Right hindlimb (tissue), 1 donor: ENCODE measurements around the gene CCL27.

Experiments
- DNase-seq: peaks from one replicate; pipeline ENCODE4 v3.0.0-alpha.2; 2018

CCL27 gene

DNA sequence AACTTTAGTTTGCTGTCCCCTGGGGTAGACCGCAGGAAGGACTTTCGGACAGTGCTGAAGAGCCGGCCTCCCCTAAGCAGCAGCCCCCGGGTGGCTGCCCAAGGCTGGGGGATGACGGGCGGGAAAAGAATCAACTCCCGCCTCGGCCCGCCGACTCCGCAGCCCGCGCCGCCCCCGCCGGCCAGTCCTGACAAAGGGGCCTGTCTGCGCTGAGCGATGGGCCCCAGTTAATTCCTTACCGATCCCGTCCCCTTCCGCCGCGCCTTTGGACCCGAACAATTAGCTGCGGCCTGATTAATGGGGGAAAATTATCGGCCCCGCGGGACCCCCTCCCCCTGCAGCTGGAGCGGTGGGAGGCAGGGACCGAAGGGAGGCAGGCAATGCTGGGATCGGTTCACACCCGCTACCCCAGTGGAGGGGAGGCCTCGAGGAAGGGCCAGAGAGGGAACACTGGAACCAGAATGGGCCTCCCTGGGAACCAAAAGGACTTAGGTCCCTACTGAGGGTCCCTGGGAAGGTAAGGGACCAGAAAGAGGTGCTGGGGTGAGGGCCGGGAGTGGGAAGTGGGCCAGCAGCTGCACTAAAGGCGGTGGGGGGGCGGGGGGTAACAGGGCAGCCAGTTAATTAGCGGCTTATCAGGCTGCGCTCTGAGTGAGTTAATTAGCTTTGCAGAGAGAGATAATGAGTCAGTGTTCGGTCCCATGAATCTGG, 37.8 kb downstream of the CCL27 start:
- DNase-seq = no peak

DNA sequence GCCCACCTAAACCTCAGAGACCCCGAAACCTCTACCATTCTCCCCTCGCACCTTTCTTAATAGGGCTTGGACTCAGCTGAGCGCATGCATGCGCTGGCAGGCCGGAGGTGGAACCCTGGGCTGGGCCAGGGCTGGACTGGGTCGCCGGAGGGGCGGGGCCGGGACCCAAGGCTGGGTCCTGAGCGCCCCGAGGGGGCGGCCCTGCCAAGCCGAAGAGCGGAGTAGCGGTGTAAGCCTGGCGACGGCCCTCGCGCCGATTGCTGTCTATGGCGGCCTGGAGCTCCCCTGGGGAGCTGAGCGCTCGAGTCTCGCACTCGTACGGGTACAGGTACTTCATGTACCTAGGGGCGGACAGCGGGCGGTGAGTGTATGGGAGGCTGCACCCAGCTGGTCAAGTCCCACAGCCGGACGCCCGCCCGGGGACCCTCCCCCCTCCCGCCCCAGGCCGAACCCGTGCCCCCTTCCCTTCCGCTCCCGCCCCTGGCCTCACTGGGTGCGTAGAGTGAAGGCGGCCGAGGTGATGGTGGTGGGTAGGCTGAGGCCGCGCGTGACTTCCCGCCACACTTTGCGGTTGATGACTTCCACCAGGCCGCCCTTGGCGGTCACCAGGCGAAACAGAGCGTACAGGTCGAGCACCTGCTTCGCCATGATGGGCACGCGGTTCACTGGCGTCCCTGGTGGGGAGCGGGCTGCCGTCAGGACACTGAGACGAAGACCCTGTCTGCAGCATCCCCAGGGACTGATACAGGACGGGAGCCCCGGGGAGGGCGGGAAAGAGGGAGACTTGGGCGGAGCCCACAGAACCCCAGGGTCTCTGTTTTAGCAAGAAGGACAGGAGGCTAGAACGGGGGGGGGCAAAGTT, 38.9 kb downstream of the CCL27 start:
- no peak for DNase-seq

DNA sequence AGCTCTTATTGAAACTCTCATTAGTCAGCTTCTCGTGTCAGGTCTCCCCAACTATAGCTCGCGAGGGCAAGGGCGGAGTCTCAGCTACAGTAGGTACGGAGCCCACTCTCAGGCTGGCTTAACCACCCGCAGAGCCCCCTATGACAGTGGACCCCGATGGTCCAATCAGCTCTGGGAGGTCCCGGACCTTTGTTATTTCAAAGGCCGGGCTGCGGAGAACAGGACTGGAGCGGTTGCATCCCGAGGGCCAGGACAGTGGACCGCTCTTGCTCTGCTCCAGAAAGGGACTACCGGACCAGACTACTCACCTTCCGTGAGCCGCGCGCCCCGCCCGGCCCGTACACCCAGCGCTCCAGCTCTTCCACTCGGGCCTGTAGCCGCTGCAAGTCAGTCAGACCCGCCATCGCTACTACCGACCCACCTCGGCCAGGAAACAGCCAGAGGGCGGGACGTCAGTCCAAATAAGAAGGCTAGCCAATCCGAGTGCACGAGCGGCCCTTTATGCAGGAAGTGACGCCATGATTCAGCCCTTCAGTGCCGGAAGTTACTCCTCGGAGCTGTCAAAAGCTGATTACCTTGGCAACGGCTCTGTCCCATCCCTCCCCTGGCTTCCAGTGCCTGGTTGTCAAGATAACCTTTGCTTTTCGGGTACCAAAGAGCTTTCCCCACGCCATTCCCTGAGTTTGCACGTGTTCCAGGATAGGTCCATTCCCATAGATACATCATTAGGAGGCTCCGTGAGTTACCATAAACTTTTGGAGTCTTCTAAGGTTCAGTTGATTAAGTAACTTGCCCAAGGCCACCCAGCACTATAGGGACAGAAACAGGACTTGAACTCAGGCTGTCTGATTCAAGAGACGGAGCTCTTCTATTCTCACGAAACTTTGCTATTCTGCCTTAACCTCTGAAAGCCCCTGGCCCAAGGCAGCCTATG, 42.1 kb downstream of the CCL27 start, which contains the start of gene DCTN3:
TSS of gene DCTN3 (minus strand) at position 435 of the 934 bp plus-strand sequence. CDS start at position 404, 31 bp downstream.
- peak; percentile 96 for DNase-seq

DNA sequence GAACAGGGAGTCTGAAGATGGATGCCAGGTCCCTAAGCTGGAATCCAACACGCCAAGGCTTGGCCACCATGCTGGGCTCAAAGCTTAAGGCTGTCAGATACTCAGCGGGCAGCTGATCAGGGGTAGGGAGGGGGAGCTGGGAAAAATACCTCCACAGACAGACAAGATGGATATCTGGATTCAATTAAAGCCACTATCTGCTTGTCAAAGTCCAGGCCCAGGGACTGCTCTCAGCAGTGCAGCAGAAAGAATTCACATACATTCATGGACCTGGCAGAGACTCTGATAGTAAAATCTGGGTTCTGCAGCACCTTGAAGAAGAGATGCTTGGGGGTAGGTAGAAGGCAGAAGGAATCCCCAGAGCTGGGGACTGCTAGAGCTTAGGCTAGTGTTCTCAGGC, 47.3 kb downstream of the CCL27 start:
- no peak for DNase-seq

DNA sequence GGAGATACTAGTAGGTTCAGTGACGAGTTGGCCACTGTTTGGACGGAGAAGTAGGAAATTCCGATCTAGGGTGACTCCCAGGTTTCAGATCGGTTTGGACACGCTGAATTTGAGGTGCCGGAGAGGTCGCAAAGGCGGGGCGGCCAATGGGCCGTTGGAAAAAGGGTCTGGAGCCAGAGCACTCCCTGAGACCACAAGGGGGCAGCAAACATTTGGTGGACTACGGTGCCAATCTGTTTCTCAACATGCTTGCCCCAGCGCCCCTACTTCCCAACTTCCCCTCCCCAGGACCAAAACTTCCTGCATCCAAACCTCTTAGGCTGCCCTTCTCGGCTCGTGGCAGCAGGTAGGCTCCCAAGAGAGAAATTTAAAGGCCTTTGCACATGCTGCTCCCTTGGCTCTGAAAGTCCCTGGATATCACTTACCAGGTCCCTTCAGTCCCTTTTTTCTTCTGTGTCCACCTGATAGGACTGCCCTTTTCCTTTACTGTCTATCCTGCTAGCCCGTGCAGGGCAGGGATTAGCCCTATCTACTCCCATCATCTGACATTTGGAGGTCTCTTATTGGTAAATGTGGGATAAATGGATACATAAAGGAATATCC, 49.6 kb downstream of the CCL27 start:
- DNase-seq = peak; percentile 86
